Body of pancreas (tissue), 4 donors: Measurements from ENCODE around the gene TGM4.

Experiments
- POLR2A ChIP-seq, 3 donors: fragments of 450-650 bp; IDR thresholded peaks; one replicate each; pipeline ENCODE4 v1.6.1; 2016; ENCODE audit warnings: antibody characterized with exemption in 3 of 3, mild to moderate bottlenecking in 2 of 3
- TF ChIP-seq, protein P1 (sequence below), 7 experiments: fragments of 450-650 bp in 4 of 7; fragments of 200-600 bp in 3 of 7; sonication (generic) in 3 of 7; IDR thresholded peaks; one replicate each; pipeline ENCODE4 v1.5.1; 2016 to 2019; ENCODE audit warnings: antibody characterized with exemption in 7 of 7

DNA sequence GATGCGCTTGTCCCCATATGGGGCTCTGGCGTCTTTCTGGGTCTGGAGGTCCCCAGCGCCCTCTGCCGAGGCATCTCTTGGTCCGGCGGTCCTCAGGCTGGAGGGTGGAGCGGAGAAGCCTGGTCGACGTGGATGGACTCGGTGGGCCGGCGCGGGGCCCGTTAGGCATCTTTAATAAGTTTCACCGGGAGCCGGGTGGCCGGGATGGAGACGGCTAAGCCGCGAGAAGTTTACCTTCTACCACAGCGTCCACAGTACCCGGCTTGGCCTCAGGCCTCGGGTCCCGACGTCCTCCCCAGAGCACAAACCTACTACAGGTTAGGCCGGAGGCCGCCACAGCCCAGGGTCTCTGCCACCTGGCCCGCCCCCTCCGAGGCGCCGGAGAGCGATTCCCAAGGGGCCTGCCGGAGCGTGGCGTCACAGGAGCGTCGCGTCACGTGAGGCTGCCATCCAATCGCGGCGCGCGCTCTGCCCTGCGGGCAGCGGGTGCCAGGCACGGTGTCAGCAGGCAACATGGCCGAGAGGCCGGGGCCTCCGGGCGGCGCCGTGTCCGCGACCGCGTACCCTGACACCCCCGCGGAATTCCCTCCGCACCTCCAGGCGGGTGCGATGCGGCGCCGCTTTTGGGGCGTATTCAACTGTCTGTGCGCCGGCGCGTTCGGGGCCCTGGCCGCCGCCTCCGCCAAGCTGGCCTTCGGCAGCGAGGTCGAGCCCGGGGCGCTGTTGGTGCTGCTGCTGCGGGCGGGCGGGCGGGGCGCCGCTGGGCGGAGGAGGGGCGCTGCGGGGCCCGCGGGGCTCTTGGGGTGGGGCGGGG lies 12.8 kb upstream of the TGM4 start, which contains the start of gene TMEM42:
- TF ChIP-seq, protein P1, sequence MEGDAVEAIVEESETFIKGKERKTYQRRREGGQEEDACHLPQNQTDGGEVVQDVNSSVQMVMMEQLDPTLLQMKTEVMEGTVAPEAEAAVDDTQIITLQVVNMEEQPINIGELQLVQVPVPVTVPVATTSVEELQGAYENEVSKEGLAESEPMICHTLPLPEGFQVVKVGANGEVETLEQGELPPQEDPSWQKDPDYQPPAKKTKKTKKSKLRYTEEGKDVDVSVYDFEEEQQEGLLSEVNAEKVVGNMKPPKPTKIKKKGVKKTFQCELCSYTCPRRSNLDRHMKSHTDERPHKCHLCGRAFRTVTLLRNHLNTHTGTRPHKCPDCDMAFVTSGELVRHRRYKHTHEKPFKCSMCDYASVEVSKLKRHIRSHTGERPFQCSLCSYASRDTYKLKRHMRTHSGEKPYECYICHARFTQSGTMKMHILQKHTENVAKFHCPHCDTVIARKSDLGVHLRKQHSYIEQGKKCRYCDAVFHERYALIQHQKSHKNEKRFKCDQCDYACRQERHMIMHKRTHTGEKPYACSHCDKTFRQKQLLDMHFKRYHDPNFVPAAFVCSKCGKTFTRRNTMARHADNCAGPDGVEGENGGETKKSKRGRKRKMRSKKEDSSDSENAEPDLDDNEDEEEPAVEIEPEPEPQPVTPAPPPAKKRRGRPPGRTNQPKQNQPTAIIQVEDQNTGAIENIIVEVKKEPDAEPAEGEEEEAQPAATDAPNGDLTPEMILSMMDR (IDR thresholded peaks at IDR 0.05): peak in 3 of 7 experiments; percentile 6 to 9 (median 8)
- TF ChIP-seq POLR2A (IDR thresholded peaks at IDR 0.05): peak; percentile 86 to 87 (median 86)
